ENCODE results near the gene ROS1. TPM values are rescaled to one million over a fixed set of nuclear protein-coding genes. Genes with fewer than 3 reads are reported as not detected.
A peak's percentile ranks its signal among the peaks of the same experiment; 100 is the strongest.
"Not testable (repeated sequence)": the region's sequence is repeated elsewhere in the genome, so short reads cannot be mapped to it uniquely, and the experiment has no call there.

Gene ROS1
- not detected for total RNA-seq

- DNase-seq (ENCODE audit: low spot score in 2 of 2), result no peak
- no peak for FAIRE-seq
These were observed at the start of gene ROS1 for GRCh38 chr6:117425431-117426153. Gene ROS1, minus strand, starts transcription at chr6:117425942. Its CDS starts 286 bp downstream, at chr6:117425656.

- DNase-seq (ENCODE audit: low spot score in 2 of 2), result no peak
These were observed 47.7 kb upstream of the ROS1 start for GRCh38 chr6:117473401-117473800.

GRCh38 chr6:117472667-117473066 is 46.9 kb upstream of the ROS1 start:
- FAIRE-seq (no peak), DNase-seq (ENCODE audit: low spot score in 2 of 2) (no peak)

More at GRCh38 chr6:117473401-117473800, 47.7 kb upstream of the ROS1 start:
- no peak for FAIRE-seq

GRCh38 chr6:117469791-117470190 is 44.0 kb upstream of the ROS1 start:
- DNase-seq (ENCODE audit: low spot score in 2 of 2) (no peak), FAIRE-seq (no peak)

GRCh38 chr6:117469356-117469755 is 43.6 kb upstream of the ROS1 start:
- FAIRE-seq (no peak), DNase-seq (ENCODE audit: low spot score in 2 of 2) (no peak)

GRCh38 chr6:117468527-117468926 is 42.8 kb upstream of the ROS1 start:
- not testable (repeated sequence) for FAIRE-seq; DNase-seq (ENCODE audit: low spot score in 2 of 2)

GRCh38 chr6:117467876-117468275 is 42.1 kb upstream of the ROS1 start:
- DNase-seq (ENCODE audit: low spot score in 2 of 2) (no peak), FAIRE-seq (no peak)

GRCh38 chr6:117465691-117466090 is 39.9 kb upstream of the ROS1 start:
- no peak for DNase-seq (ENCODE audit: low spot score in 2 of 2)
- no peak for FAIRE-seq

- DNase-seq (ENCODE audit: low spot score in 2 of 2), result no peak
- FAIRE-seq, result no peak
These were observed 39.0 kb upstream of the ROS1 start for GRCh38 chr6:117464700-117465099.

GRCh38 chr6:117463762-117464665 is 38.3 kb upstream of the ROS1 start:
- no peak for DNase-seq (ENCODE audit: low spot score in 2 of 2)

GRCh38 chr6:117459204-117459944 is 33.6 kb upstream of the ROS1 start:
- no peak for DNase-seq (ENCODE audit: low spot score in 2 of 2)
- no peak for FAIRE-seq

More at GRCh38 chr6:117463762-117464665, 38.3 kb upstream of the ROS1 start:
- no peak for FAIRE-seq

GRCh38 chr6:117456998-117457397 is 31.3 kb upstream of the ROS1 start:
- DNase-seq (ENCODE audit: low spot score in 2 of 2), result no peak
- FAIRE-seq, result no peak

- FAIRE-seq (no peak), DNase-seq (ENCODE audit: low spot score in 2 of 2) (no peak)
These were observed 30.5 kb upstream of the ROS1 start for GRCh38 chr6:117456250-117456649.

- FAIRE-seq (no peak), DNase-seq (ENCODE audit: low spot score in 2 of 2) (no peak)
These were observed 25.9 kb upstream of the ROS1 start for GRCh38 chr6:117451671-117452070.

- FAIRE-seq (no peak), DNase-seq (ENCODE audit: low spot score in 2 of 2) (peak in 1 of 2 donors; percentile 17)
These were observed 24.1 kb upstream of the ROS1 start for GRCh38 chr6:117449549-117450439.

GRCh38 chr6:117448732-117449485 is 23.2 kb upstream of the ROS1 start:
- DNase-seq (ENCODE audit: low spot score in 2 of 2), result no peak
- no peak for FAIRE-seq

- FAIRE-seq, result no peak
- no peak for DNase-seq (ENCODE audit: low spot score in 2 of 2)
These were observed 22.3 kb upstream of the ROS1 start for GRCh38 chr6:117448011-117448410.

GRCh38 chr6:117446861-117447260 is 21.1 kb upstream of the ROS1 start:
- no peak for DNase-seq (ENCODE audit: low spot score in 2 of 2)
- FAIRE-seq, result no peak

- DNase-seq (ENCODE audit: low spot score in 2 of 2) (no peak), FAIRE-seq (no peak)
These were observed 18.9 kb upstream of the ROS1 start for GRCh38 chr6:117444600-117444999.
